HL-60 (cell line): Measurements from ENCODE around the gene GTPBP4.

Source experiments
- DNase-seq, 2 experiments: peaks; one replicate each; pipeline ENCODE4 v3.0.0-alpha.2; 2010 to 2020; ENCODE audit warnings: low read depth in 1 of 2, low spot score in 1 of 2
- H3K27ac ChIP-seq: fragments of 250-450 bp; sonication (Bioruptor Pico); replicated peaks from 2 replicates; pipeline ENCODE4 v1.5.1; 2020; ENCODE audit warnings: mild to moderate bottlenecking, moderate library complexity
- H3K27me3 ChIP-seq: fragments of 250-450 bp; sonication (Bioruptor Pico); 2 replicates; pipeline ENCODE4 v1.5.1; 2021; ENCODE audit warnings: mild to moderate bottlenecking, moderate library complexity; ENCODE audit not compliant: insufficient read depth, poor library complexity, severe bottlenecking
- H3K4me3 ChIP-seq: replicated peaks from 2 replicates; pipeline ENCODE4 v1.5.1; 2011; ENCODE audit warnings: mild to moderate bottlenecking, control low read depth, low read length; ENCODE audit not compliant: insufficient read depth
- GABPA ChIP-seq: IDR thresholded peaks from 2 replicates; pipeline ENCODE4 v1.6.1; 2012; ENCODE audit warnings: low read depth
- POLR2AphosphoS5 ChIP-seq: IDR thresholded peaks from 2 replicates; pipeline ENCODE4 v1.6.1; 2012; ENCODE audit warnings: low read depth
- SPI1 ChIP-seq: IDR thresholded peaks from 2 replicates; pipeline ENCODE4 v1.6.1; 2012; ENCODE audit warnings: low read depth, mild to moderate bottlenecking, borderline replicate concordance
- TF ChIP-seq, protein P1 (sequence below): IDR thresholded peaks from 2 replicates; pipeline ENCODE4 v1.6.1; 2012; ENCODE audit warnings: low read depth; ENCODE audit not compliant: insufficient replicate concordance
- TF ChIP-seq, protein P2 (sequence below): IDR thresholded peaks from one replicate; pipeline ENCODE4 v1.5.1; 2011; ENCODE audit warnings: low read length, control low read depth, inconsistent platforms; ENCODE audit not compliant: insufficient read depth

The GTPBP4 gene

DNA sequence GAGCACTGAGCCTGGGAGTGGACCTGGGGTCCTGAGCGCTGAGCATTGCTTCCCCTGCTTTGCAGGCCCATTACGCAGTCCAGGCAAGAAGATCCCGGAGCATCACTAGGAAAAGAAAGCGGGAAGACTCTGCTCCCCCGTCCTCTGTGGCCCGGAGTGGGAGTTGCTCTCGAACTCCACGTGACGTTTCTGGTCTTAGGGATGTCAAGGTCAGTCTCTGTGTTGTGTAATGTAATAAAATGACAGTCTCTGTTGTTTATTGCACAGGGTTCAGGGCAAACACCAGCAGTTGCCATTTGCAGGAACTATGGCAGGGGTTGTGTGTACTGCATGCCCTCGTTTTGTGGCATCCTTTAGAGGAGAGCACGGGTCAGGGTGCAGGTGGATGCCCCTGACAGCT lies 27.5 kb downstream of the GTPBP4 start:
- H3K27me3 ChIP-seq = no peaks in the 10 kb centered on the region
- H3K4me3 ChIP-seq = no peak overlapping the region
- H3K27ac ChIP-seq = no peak overlapping the region
- TF ChIP-seq, protein P1, sequence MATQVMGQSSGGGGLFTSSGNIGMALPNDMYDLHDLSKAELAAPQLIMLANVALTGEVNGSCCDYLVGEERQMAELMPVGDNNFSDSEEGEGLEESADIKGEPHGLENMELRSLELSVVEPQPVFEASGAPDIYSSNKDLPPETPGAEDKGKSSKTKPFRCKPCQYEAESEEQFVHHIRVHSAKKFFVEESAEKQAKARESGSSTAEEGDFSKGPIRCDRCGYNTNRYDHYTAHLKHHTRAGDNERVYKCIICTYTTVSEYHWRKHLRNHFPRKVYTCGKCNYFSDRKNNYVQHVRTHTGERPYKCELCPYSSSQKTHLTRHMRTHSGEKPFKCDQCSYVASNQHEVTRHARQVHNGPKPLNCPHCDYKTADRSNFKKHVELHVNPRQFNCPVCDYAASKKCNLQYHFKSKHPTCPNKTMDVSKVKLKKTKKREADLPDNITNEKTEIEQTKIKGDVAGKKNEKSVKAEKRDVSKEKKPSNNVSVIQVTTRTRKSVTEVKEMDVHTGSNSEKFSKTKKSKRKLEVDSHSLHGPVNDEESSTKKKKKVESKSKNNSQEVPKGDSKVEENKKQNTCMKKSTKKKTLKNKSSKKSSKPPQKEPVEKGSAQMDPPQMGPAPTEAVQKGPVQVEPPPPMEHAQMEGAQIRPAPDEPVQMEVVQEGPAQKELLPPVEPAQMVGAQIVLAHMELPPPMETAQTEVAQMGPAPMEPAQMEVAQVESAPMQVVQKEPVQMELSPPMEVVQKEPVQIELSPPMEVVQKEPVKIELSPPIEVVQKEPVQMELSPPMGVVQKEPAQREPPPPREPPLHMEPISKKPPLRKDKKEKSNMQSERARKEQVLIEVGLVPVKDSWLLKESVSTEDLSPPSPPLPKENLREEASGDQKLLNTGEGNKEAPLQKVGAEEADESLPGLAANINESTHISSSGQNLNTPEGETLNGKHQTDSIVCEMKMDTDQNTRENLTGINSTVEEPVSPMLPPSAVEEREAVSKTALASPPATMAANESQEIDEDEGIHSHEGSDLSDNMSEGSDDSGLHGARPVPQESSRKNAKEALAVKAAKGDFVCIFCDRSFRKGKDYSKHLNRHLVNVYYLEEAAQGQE = no peak
- no peak for TF ChIP-seq SPI1
- TF ChIP-seq, protein P2, sequence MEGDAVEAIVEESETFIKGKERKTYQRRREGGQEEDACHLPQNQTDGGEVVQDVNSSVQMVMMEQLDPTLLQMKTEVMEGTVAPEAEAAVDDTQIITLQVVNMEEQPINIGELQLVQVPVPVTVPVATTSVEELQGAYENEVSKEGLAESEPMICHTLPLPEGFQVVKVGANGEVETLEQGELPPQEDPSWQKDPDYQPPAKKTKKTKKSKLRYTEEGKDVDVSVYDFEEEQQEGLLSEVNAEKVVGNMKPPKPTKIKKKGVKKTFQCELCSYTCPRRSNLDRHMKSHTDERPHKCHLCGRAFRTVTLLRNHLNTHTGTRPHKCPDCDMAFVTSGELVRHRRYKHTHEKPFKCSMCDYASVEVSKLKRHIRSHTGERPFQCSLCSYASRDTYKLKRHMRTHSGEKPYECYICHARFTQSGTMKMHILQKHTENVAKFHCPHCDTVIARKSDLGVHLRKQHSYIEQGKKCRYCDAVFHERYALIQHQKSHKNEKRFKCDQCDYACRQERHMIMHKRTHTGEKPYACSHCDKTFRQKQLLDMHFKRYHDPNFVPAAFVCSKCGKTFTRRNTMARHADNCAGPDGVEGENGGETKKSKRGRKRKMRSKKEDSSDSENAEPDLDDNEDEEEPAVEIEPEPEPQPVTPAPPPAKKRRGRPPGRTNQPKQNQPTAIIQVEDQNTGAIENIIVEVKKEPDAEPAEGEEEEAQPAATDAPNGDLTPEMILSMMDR = no peak
- DNase-seq = no peak

DNA sequence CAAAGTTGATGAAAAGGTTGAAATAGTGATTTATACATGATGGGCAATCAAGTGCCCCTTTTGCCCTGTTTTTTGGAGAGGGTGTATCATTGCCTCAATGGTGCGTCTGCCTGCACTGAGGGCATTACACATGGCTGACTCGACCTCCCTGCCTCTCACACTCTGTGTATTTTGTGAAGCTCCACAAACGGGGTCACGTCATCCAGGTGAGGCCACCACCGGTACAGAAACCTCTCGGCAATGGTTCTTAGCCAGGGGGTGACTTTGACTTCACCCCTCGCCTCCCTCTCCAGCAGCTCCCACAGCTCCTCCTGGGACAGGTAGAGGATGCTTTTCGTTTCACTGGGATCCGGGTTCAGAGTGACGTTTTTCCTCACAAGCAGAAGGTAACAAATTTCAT lies 31.1 kb downstream of the GTPBP4 start:
- no peak overlapping the region for H3K4me3 ChIP-seq
- no peak for DNase-seq
- no peaks in the 10 kb centered on the region for H3K27me3 ChIP-seq
- H3K27ac ChIP-seq = no peak overlapping the region
- TF ChIP-seq SPI1 (no peak), POLR2AphosphoS5 (no peak), GABPA (no peak)
- TF ChIP-seq, protein P2 = no peak
- TF ChIP-seq, protein P1 = no peak

DNA sequence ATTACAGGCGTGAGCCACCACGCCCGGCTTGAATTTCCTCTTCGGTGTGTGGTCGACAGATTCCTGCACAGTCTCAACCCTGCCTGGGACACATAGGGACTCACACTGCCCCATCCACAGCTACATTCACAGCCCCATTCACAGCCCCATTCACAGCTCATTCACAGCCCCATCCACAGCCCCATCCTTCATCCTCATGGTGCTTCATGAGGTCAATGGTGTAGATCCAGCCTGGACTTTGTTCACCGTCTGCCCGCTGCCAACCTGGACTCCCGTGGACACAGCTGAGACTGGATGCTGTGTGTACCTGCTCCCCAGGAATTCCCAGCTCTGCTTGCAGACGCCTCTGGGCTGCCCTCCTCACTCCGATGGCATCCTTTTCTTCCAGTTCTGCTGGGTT lies 32.2 kb downstream of the GTPBP4 start:
- Histone ChIP-seq H3K27ac (no peak overlapping the region), H3K4me3 (no peak overlapping the region), H3K27me3 (no peaks in the 10 kb centered on the region)
- DNase-seq = no peak
- TF ChIP-seq POLR2AphosphoS5 (no peak), SPI1 (no peak), GABPA (no peak)
- TF ChIP-seq, protein P1 = no peak
- TF ChIP-seq, protein P2 = no peak
